C1 segment of cervical spinal cord (tissue), 14 donors: ENCODE data around the gene KIFAP3.
"Not testable (repeated sequence)": the region's sequence is repeated elsewhere in the genome, so short reads cannot be mapped to it uniquely, and the experiment has no call there.

ENCODE experiments used
- DNase-seq, 14 donors: peaks; one replicate each; lab custom pipeline; 2025; lab: John Stamatoyannopoulos, UW

KIFAP3 gene

GRCh38 chr1:169890761-169891538, 183.5 kb downstream of the KIFAP3 start:
- DNase-seq: no peak

- no peak for DNase-seq
Observed at GRCh38 chr1:169889871-169890270, 184.6 kb downstream of the KIFAP3 start.

DNA sequence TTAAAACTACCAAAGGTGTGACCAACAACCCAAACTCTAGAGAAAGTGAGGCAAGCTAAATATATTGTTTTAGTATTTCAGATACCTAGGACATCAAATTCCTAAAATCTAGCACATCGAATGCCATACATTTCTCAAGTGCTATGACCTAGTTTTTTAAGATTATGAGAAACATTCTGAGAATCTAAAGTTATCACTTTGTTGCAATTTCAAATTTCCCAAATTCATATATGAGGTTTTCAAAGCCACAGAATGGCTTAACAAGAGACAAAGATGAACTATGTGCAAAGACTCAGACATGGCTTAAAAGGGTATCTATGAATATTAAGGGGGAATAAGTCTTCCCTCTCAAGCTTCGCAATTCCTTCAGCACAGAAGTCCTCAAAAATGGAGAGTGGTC, 187.6 kb downstream of the KIFAP3 start:
- no peak for DNase-seq

GRCh38 chr1:169886422-169886821, 188.1 kb downstream of the KIFAP3 start:
- no peak for DNase-seq

GRCh38 chr1:169885207-169885606, 189.3 kb downstream of the KIFAP3 start:
- no peak for DNase-seq

DNA sequence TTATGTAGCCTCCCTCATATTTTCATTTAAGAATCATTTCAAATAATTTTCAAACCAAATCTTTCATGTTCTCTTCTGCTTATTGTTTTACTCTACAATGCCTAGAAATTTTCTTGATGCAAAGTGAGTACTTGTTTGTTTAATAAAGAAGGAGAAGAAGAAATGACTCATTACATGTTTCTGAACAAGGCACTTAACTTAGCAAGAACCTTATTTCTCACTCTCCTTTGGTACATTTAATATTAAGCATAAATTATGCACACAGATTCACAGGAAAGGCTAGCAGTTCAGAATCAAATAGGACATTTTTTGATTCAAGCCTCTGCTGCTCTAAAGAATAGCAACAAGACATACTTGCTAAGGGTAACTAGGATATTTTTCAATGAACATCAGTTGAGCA, 189.9 kb downstream of the KIFAP3 start:
- DNase-seq: no peak

DNA sequence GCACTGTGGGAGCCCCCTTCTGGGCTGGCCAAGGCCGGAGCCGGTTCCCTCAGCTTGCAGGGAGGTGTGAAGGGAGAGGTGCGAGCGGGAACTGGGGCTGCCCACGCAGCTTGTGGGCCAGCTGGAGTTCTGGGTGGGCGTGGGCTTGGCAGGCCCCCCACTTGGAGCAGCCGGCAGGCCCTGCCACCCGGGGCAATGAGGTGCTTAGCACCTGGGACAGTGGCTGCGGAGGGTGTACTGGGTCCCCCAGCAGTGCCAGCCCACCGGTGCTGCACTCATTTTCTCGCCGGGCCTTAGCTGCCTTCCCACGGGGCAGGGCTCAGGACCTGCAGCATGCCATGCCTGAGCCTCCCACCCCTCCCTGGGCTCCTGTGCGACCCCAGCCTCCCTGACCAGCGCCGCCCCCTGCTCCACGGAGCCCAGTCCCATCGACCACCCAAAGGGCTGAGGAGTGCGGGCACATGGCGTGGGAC, 192.4 kb downstream of the KIFAP3 start:
- DNase-seq: no peak

GRCh38 chr1:169879034-169879840, 195.3 kb downstream of the KIFAP3 start:
- no peak for DNase-seq

- DNase-seq: no peak
Observed at GRCh38 chr1:169878498-169878897, 196.0 kb downstream of the KIFAP3 start.

DNA sequence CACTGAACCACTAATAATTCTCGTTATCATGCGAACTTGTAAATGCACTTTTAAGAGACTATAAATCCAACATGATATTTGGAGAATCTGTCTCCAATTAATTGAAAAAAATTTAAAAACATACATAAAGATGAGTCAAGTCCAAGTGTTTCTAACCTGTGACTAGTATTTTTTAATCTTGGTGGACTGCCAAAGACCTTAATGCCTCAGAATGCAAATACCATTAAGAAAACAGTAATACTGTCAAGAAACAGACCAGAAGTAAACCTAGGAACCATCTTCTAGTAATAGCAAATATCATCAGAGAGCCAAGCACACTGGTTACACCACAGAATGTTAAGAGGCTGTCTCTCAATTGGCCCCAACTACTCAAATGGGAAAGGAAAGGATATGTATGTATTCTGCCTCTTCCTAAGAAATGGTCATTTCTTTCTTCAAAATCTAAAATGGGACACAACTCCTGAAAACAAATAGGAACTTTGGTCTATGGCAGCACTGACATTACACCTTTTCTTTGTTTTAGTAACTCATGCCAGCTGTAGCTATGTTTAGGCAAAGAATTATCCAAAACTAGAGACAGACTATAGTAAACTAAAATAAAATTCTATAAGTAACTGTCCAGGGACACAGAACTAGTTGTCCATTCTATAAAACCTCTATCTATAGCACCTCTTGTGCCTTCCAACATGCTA, 196.5 kb downstream of the KIFAP3 start:
- no peak for DNase-seq

DNA sequence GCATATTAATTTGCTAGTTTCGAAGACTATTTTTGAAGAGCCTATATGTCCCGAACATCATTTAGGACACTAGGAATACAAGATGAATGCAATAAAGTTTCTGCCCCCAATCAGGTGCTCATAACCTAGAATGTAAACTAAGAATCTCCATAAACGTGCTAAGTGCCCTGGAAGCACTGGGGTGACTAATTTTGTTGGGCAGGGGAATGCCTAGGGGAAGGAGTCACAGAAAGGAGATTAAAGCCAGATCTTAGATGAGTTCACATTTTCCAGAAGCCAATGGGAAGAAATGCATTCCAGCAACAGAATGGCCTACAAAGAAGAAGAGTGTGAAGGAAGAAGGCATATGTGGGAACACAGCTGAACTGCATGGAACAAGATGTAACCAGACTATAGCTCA, 200.3 kb downstream of the KIFAP3 start:
- no peak for DNase-seq

GRCh38 chr1:169873582-169874199, 200.8 kb downstream of the KIFAP3 start:
- no peak for DNase-seq

DNA sequence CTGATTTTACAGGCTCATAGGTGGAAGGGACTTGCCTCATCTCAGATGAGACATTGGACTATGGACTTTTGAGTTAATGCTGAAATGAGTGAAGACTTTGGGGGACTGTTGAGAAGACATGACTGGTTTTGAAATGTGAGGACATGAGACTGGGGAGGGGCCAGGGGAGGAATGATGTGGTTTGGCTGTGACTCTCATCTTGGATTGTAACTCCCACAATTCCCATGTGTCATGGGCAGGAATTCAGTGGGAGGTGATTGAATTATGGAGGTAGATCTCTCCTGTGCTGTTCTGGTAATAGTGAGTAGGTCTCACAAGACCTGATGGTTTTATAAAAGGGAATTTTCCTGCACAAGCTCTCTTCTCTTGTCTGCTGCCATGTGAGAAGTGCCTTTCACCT, 201.6 kb downstream of the KIFAP3 start:
- no peak for DNase-seq

DNA sequence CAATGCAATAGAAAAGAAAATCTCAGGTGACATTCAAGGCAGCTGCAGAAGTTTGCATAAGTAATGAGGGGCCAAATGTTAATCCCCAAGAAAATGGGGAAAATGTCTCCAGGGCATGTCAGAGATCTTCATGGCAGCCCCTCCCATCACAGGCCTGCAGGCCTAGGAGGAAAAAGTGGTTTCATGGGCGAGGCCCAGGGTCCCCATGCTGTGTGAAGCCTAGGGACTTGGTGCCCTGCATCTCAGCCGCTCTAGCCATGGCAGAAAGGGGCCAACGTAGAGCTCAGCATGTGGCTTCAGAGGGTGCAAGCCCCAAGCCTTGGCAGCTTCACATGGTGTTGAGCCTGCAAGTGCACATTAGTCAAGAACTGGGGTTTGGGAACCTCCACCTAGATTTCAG, 202.5 kb downstream of the KIFAP3 start:
- not testable (repeated sequence) for DNase-seq
